Osteocyte (in vitro differentiated cells): Measurements from ENCODE around the gene UROC1. TPM values are rescaled to one million over a fixed set of nuclear protein-coding genes. Genes with fewer than 3 reads are reported as not detected.

Experiments used
- DNase-seq: peaks from one replicate; pipeline ENCODE4 v3.0.0; 2021; ENCODE audit warnings: mixed read lengths; ENCODE audit not compliant: unreplicated experiment; ENCODE audit errors: extremely low spot score
- H3K27ac Mint-ChIP-seq: one replicate; pipeline ENCODE4 v1.8.0; 2021; ENCODE audit warnings: mild to moderate bottlenecking, mixed read lengths; ENCODE audit not compliant: unreplicated experiment
- H3K27me3 Mint-ChIP-seq: one replicate; pipeline ENCODE4 v1.8.0; 2021; ENCODE audit warnings: mixed read lengths; ENCODE audit not compliant: unreplicated experiment
- H3K36me3 Mint-ChIP-seq: one replicate; pipeline ENCODE4 v1.8.0; 2021; ENCODE audit warnings: mixed read lengths; ENCODE audit not compliant: unreplicated experiment
- H3K4me1 Mint-ChIP-seq: one replicate; pipeline ENCODE4 v1.8.0; 2021; ENCODE audit warnings: mixed read lengths; ENCODE audit not compliant: unreplicated experiment
- H3K4me3 Mint-ChIP-seq: one replicate; pipeline ENCODE4 v1.8.0; 2021; ENCODE audit warnings: mild to moderate bottlenecking, moderate library complexity, mixed read lengths; ENCODE audit not compliant: unreplicated experiment
- H3K9me3 Mint-ChIP-seq: one replicate; pipeline ENCODE4 v1.8.0; 2021; ENCODE audit warnings: mixed read lengths; ENCODE audit not compliant: unreplicated experiment
- long read RNA-seq: library from polyadenylated mRNA; unstranded; transcript quantifications from one replicate; pipeline ENCODE4 v2.0.0, GENCODE V29; 2021
- total RNA-seq: library from RNA; stranded (reverse); gene quantifications from 2 replicates; pipeline ENCODE4 v1.2.1, GENCODE V29; 2021
- TF ChIP-seq, protein P1 (sequence below): fragments of 200-600 bp; sonication (generic); IDR thresholded peaks from 2 replicates; pipeline ENCODE4 v1.5.0; 2021; ENCODE audit warnings: antibody characterized with exemption, mild to moderate bottlenecking, moderate library complexity

The UROC1 gene
- not detected in 2 replicates for total RNA-seq
- long read RNA-seq: 0 reads

DNA sequence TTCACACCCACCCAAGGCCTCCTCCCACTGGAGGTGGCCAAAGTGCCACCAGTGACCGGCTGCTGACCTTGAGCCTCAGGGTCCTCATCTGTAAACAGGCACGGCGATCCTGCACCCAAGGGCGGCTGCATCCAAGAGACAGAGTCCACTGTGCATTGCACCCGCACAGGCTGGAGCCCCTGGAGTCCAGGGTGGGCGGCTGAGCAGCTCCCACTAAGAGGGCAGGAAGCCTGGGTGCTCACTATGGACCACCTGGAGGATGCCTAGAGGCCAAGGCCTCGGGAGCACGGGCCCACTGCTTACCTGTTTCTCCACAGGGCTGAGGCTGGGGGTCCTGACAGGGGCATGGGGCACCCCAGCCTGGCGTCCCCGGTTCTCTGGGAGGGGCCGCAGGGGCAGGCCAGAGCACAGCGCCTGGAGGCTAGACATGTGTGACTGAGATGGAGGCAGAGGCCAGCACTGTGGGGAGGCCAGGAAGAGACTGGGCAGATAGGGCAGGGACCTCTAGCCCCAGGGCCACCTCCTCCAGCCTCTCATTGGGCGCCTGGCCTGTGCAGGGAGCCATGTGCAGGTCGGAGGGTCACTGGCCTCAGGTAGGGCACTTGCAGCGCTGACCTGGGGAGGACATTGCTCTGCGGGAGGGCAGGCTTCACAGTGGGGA lies at the start of gene UROC1:
Gene UROC1, minus strand, starts transcription at position 483 of the 661 bp plus-strand sequence. Its CDS starts 54 bp downstream, at position 429.
- TF ChIP-seq, protein P1, sequence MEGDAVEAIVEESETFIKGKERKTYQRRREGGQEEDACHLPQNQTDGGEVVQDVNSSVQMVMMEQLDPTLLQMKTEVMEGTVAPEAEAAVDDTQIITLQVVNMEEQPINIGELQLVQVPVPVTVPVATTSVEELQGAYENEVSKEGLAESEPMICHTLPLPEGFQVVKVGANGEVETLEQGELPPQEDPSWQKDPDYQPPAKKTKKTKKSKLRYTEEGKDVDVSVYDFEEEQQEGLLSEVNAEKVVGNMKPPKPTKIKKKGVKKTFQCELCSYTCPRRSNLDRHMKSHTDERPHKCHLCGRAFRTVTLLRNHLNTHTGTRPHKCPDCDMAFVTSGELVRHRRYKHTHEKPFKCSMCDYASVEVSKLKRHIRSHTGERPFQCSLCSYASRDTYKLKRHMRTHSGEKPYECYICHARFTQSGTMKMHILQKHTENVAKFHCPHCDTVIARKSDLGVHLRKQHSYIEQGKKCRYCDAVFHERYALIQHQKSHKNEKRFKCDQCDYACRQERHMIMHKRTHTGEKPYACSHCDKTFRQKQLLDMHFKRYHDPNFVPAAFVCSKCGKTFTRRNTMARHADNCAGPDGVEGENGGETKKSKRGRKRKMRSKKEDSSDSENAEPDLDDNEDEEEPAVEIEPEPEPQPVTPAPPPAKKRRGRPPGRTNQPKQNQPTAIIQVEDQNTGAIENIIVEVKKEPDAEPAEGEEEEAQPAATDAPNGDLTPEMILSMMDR: no peak
- H3K27ac Mint-ChIP-seq: no peak within 1 kb of the TSS
- no peak within 1 kb of the TSS for H3K4me3 Mint-ChIP-seq

GRCh38 chr3:126562737-126563276 lies 45.2 kb upstream of the UROC1 start:
- H3K27ac Mint-ChIP-seq: no peak overlapping the region
- no peaks in the 10 kb centered on the region for H3K4me1 Mint-ChIP-seq

More for the DNA sequence above, at the start of gene UROC1:
- DNase-seq: no peak
- H3K36me3 Mint-ChIP-seq: no peaks in the 10 kb centered on the region
- peaks cover 22% of the 10 kb centered on the region for H3K27me3 Mint-ChIP-seq
- no peaks in the 10 kb centered on the region for H3K9me3 Mint-ChIP-seq
- no peaks in the 10 kb centered on the region for H3K4me1 Mint-ChIP-seq

DNA sequence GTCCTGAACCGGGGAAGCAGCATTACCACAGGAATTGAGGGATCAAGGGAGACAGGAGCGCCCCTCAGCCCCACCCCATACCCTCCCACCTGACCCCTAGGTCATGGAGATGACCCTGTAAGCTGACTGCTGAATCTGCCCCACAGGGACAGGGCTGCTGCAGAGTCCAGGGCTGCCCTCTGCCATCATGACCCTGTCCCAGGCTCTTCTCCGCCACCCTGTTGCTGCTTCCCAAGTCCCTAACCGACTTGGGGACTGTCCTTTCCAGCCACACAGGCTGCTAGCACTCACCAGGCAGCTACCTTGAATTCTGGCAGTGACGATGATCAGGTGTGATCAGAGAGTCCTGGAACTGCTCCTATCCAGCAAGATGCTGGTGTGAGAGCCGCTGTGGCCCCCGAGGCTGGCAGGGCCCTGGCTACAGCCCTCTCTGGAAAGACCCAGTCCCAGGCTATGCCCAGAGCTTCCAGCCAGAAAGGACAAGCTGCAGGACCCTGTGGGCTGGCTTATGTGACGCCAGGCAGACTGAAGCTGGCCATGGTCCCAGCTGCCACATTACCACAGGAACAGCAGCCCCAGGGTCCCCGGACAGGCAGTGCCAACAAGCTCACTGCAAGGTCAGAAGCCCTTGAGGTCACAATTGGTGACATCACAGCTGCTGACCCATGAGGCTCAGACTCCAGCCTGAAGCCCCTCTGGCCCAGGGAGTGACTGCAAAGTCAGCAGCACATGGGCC lies 40.9 kb upstream of the UROC1 start, which contains the start of gene C3orf22:
Gene C3orf22, minus strand, starts transcription at position 597 of the 736 bp plus-strand sequence. CDS start 5,542 bp downstream, outside the sequence.
- Mint-ChIP-seq H3K36me3 (no peaks in the 10 kb centered on the region), H3K4me1 (no peaks in the 10 kb centered on the region), H3K4me3 (no peak within 1 kb of the TSS), H3K27me3 (peaks cover 32% of the 10 kb centered on the region), H3K9me3 (peaks cover 14% of the 10 kb centered on the region), H3K27ac (no peak within 1 kb of the TSS)
- peak; percentile 83 for DNase-seq
- TF ChIP-seq, protein P1: no peak

More at GRCh38 chr3:126562737-126563276, 45.2 kb upstream of the UROC1 start:
- H3K9me3 Mint-ChIP-seq: peaks cover 14% of the 10 kb centered on the region
- H3K27me3 Mint-ChIP-seq: peaks cover 60% of the 10 kb centered on the region
- TF ChIP-seq, protein P1: no peak
- no peak overlapping the region for H3K4me3 Mint-ChIP-seq
- DNase-seq: no peak
- no peaks in the 10 kb centered on the region for H3K36me3 Mint-ChIP-seq

GRCh38 chr3:126557761-126558160 lies 40.2 kb upstream of the UROC1 start:
- H3K36me3 Mint-ChIP-seq: no peaks in the 10 kb centered on the region
- peak; percentile 80 for DNase-seq
- TF ChIP-seq, protein P1: no peak
- H3K27me3 Mint-ChIP-seq: peaks cover 26% of the 10 kb centered on the region
- H3K27ac Mint-ChIP-seq: no peak overlapping the region
- H3K9me3 Mint-ChIP-seq: peaks cover 12% of the 10 kb centered on the region
- no peak overlapping the region for H3K4me3 Mint-ChIP-seq
- H3K4me1 Mint-ChIP-seq: no peaks in the 10 kb centered on the region

DNA sequence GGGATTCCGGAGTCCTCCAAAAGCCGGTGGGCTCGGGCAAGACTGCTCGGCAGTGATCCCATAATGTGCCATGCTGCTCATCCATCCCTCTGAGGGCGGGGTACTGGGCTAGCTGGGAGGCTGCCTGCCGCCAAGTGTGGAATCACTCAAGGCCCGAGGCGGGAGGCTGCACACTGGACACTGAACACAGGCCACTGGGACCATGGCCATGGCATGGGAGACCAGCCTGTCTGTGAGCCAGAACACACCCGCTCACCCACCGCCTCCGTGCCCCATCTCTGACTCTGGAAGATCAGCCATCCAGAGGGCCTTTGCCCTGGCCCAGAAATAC lies 39.8 kb upstream of the UROC1 start:
- no peaks in the 10 kb centered on the region for H3K36me3 Mint-ChIP-seq
- TF ChIP-seq, protein P1: no peak
- H3K4me3 Mint-ChIP-seq: no peak overlapping the region
- peaks cover 23% of the 10 kb centered on the region for H3K27me3 Mint-ChIP-seq
- H3K27ac Mint-ChIP-seq: no peak overlapping the region
- DNase-seq: peak; percentile 83
- no peaks in the 10 kb centered on the region for H3K4me1 Mint-ChIP-seq
- H3K9me3 Mint-ChIP-seq: peaks cover 9% of the 10 kb centered on the region
